ENCODE data around the gene CACNB1. TPM values are rescaled to one million over a fixed set of nuclear protein-coding genes. Genes with fewer than 3 reads are reported as not detected.

CACNB1 gene
- total RNA-seq, 1 donor, result 5.8 TPM

- TF ChIP-seq CTCF (IDR thresholded peaks at IDR 0.05; ENCODE audit: extremely low read depth, low read depth, low read length), result no peak
- H3K79me2 ChIP-seq (ENCODE audit: insufficient read depth, low read length), result no peaks in the 10 kb centered on the region
- H3K27ac ChIP-seq (ENCODE audit: low read depth, low read length), result no peak overlapping the region
- H3K4me1 ChIP-seq (ENCODE audit: insufficient read depth, low read length), result peaks cover 13% of the 10 kb centered on the region
- H4K20me1 ChIP-seq (ENCODE audit: insufficient read depth, low read length), result no peaks in the 10 kb centered on the region
- peak overlapping the region; percentile 62 for H2AFZ ChIP-seq (ENCODE audit: low read length)
- H3K27me3 ChIP-seq (ENCODE audit: insufficient read depth, low read length), result peaks cover 41% of the 10 kb centered on the region
- peak overlapping the region; percentile 89 for H3K4me2 ChIP-seq (ENCODE audit: insufficient read depth, low read length)
- no peaks in the 10 kb centered on the region for H3K36me3 ChIP-seq (ENCODE audit: insufficient read depth, low read length)
- H3K4me3 ChIP-seq (ENCODE audit: insufficient read depth, low read length), result peak overlapping the region; percentile 76
- peak; percentile 43 for DNase-seq (ENCODE audit: insufficient read length, low spot score, missing footprints)
- H3K9me3 ChIP-seq (ENCODE audit: low read depth, low read length), result no peaks in the 10 kb centered on the region
These were observed 45.3 kb downstream of the CACNB1 start for GRCh38 chr17:39151943-39152818.

GRCh38 chr17:39151150-39151942, 46.1 kb downstream of the CACNB1 start, which contains the start of gene PLXDC1:
Gene PLXDC1, minus strand, starts transcription at chr17:39151637. Its CDS starts 200 bp downstream, at chr17:39151437.
- Histone ChIP-seq H4K20me1 (ENCODE audit: insufficient read depth, low read length) (no peaks in the 10 kb centered on the region), H2AFZ (ENCODE audit: low read length) (peak within 1 kb of the TSS; percentile 20), H3K9me3 (ENCODE audit: low read depth, low read length) (no peaks in the 10 kb centered on the region), H3K27me3 (ENCODE audit: insufficient read depth, low read length) (peaks cover 37% of the 10 kb centered on the region), H3K4me2 (ENCODE audit: insufficient read depth, low read length) (peak within 1 kb of the TSS; percentile 89), H3K4me1 (ENCODE audit: insufficient read depth, low read length) (peaks cover 13% of the 10 kb centered on the region), H3K4me3 (ENCODE audit: insufficient read depth, low read length) (peak within 1 kb of the TSS; percentile 76), H3K79me2 (ENCODE audit: insufficient read depth, low read length) (no peaks in the 10 kb centered on the region), H3K27ac (ENCODE audit: low read depth, low read length) (no peak within 1 kb of the TSS), H3K36me3 (ENCODE audit: insufficient read depth, low read length) (no peaks in the 10 kb centered on the region)
- no peak for TF ChIP-seq CTCF (IDR thresholded peaks at IDR 0.05; ENCODE audit: extremely low read depth, low read depth, low read length)
- DNase-seq (ENCODE audit: insufficient read length, low spot score, missing footprints), result peak; percentile 87

- no peak overlapping the region for H3K4me3 ChIP-seq (ENCODE audit: insufficient read depth, low read length)
- H3K4me1 ChIP-seq (ENCODE audit: insufficient read depth, low read length), result peaks cover 13% of the 10 kb centered on the region
- H2AFZ ChIP-seq (ENCODE audit: low read length), result no peak overlapping the region
- H4K20me1 ChIP-seq (ENCODE audit: insufficient read depth, low read length), result no peaks in the 10 kb centered on the region
- H3K9me3 ChIP-seq (ENCODE audit: low read depth, low read length), result no peaks in the 10 kb centered on the region
- no peaks in the 10 kb centered on the region for H3K36me3 ChIP-seq (ENCODE audit: insufficient read depth, low read length)
- H3K27me3 ChIP-seq (ENCODE audit: insufficient read depth, low read length), result peaks cover 37% of the 10 kb centered on the region
- H3K4me2 ChIP-seq (ENCODE audit: insufficient read depth, low read length), result no peak overlapping the region
- DNase-seq (ENCODE audit: insufficient read length, low spot score, missing footprints), result peak; percentile 38
- H3K27ac ChIP-seq (ENCODE audit: low read depth, low read length), result no peak overlapping the region
- no peak for TF ChIP-seq CTCF (IDR thresholded peaks at IDR 0.05; ENCODE audit: extremely low read depth, low read depth, low read length)
- no peaks in the 10 kb centered on the region for H3K79me2 ChIP-seq (ENCODE audit: insufficient read depth, low read length)
These were observed 46.7 kb downstream of the CACNB1 start for GRCh38 chr17:39150795-39151149.

Measured in osteoblast (primary cell).